ENCODE measurements around the gene EDN3. TPM values are rescaled to one million over a fixed set of nuclear protein-coding genes. Genes with fewer than 3 reads are reported as not detected.

Gene EDN3
- total and polyA plus RNA-seq, 9 of the 15 experiments (the other 6 are each of a cell fraction or from before 2014, with no cell fraction given): not detected

DNA sequence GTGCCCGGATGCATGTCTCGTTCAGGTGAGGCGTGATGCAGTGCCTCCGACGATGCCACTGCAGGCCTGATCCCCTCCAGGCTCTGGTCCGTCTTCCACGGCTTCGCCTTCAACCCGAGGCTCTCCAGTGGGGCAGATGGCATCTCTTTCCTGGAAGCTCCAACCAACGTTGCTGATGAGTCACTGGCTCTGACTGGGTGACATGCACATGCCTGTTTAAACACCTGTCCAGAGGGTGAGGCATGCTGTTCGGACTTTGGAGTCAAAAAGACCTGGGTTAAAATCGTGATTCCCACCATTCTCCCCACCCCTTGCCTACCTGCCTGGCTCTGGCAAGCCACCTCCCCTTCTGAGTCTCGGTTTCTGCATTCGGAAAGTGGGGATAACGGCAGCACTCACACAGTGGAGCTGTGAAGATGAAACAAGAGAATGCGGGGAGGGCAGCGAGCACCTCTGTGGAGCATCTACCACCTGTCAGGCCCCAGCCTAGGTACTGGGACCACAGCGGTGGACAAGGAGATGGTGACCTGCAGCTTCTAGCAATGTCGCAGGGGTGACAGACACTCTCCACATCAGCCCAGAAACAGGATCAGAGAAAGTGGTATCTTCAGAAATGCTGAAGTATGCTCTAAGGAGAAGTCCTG lies 8.5 kb upstream of the EDN3 start:
- no peak for ATAC-seq
- ChIA-PET CTCF (ENCODE audit: low intra/inter-chr PET ratio) (no interaction called here), POLR2A (no interaction called here)
- Histone ChIP-seq H3K4me3 (no peak overlapping the region), H2AFZ (ENCODE audit: low read depth, low read length) (no peak overlapping the region), H4K20me1 (replicated peaks; ENCODE audit: control insufficient read depth, insufficient read depth, low read length) (no peaks in the 10 kb centered on the region; the same call in 1 of the 2 replicates), H3K36me3 (ENCODE audit: control insufficient read depth, insufficient read depth, low read length) (no peaks in the 10 kb centered on the region), H3K4me2 (ENCODE audit: insufficient read depth, low read length) (no peak overlapping the region), H3K4me1 (replicated peaks in 1 of 2; ENCODE audit: control insufficient read depth in 2 of 2, insufficient read depth in 2 of 2, low read length in 2 of 2) (no peaks in the 10 kb centered on the region), H3K27ac (ENCODE audit: extremely low read depth, low read depth, low read length) (no peak overlapping the region), H3K9me1 (ENCODE audit: control insufficient read depth, insufficient read depth, low read length) (no peaks in the 10 kb centered on the region), H3K79me2 (ENCODE audit: control insufficient read depth, insufficient read depth, low read length) (no peaks in the 10 kb centered on the region), H3K27me3 (ENCODE audit: control insufficient read depth in 2 of 2, insufficient read depth in 2 of 2, low read length in 2 of 2) (peaks cover 13 to 35% of the 10 kb centered on the region in 2 experiments; a peak in 4 of 5 replicates), H3K9me3 (replicated peaks; ENCODE audit: control insufficient read depth, insufficient read depth, low read depth, low read length) (no peaks in the 10 kb centered on the region), H3K9ac (ENCODE audit: insufficient read depth in 1 of 2, low read depth in 2 of 2, low read length in 2 of 2) (no peak overlapping the region)
- in situ Hi-C loops (cut with MboI) (no loop called here), intact Hi-C loops (cut with micrococcal nuclease) (no loop called here)
- no peak for DNase-seq (ENCODE audit: extremely low read depth in 1 of 4, low spot score in 3 of 4)
- FAIRE-seq: no peak
- no TSS peak for BruUV-seq (replicated peaks)
- TF ChIP-seq POLR3A (IDR thresholded peaks at IDR 0.05; ENCODE audit: borderline replicate concordance, extremely low read depth, insufficient read depth, insufficient read length) (no peak), ZNF584 (CRISPR knock-in tag; IDR thresholded peaks at IDR 0.05; ENCODE audit: low read depth) (no peak), TCF7 (IDR thresholded peaks at IDR 0.05; ENCODE audit: borderline replicate concordance) (no peak), ZNF197 (CRISPR knock-in tag; IDR thresholded peaks at IDR 0.05; ENCODE audit: low read depth) (no peak), ZNF778 (CRISPR knock-in tag; IDR thresholded peaks at IDR 0.05) (no peak), ZNF766 (CRISPR knock-in tag; conservative IDR thresholded peaks at IDR 0.05) (no peak), BDP1 (IDR thresholded peaks at IDR 0.05; ENCODE audit: insufficient read depth, insufficient read length) (no peak)
- TF ChIP-seq, protein P1, sequence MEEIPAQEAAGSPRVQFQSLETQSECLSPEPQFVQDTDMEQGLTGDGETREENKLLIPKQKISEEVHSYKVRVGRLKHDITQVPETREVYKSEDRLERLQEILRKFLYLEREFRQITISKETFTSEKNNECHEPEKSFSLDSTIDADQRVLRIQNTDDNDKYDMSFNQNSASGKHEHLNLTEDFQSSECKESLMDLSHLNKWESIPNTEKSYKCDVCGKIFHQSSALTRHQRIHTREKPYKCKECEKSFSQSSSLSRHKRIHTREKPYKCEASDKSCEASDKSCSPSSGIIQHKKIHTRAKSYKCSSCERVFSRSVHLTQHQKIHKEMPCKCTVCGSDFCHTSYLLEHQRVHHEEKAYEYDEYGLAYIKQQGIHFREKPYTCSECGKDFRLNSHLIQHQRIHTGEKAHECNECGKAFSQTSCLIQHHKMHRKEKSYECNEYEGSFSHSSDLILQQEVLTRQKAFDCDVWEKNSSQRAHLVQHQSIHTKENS (CRISPR knock-in tag; IDR thresholded peaks at IDR 0.05): no peak
- TF ChIP-seq, protein P2, sequence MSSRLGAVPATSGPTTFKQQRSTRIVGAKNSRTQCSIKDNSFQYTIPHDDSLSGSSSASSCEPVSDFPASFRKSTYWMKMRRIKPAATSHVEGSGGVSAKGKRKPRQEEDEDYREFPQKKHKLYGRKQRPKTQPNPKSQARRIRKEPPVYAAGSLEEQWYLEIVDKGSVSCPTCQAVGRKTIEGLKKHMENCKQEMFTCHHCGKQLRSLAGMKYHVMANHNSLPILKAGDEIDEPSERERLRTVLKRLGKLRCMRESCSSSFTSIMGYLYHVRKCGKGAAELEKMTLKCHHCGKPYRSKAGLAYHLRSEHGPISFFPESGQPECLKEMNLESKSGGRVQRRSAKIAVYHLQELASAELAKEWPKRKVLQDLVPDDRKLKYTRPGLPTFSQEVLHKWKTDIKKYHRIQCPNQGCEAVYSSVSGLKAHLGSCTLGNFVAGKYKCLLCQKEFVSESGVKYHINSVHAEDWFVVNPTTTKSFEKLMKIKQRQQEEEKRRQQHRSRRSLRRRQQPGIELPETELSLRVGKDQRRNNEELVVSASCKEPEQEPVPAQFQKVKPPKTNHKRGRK (tag; IDR thresholded peaks at IDR 0.05): no peak
- WGBS (ENCODE audit: insufficient coverage, low coverage, missing lambda C conversion rate): 1% methylated on average over 18 of the region's 19 CpGs

Data from K562 (cell line).